Measurements from ENCODE around the gene RBM4B.

The RBM4B gene

DNA sequence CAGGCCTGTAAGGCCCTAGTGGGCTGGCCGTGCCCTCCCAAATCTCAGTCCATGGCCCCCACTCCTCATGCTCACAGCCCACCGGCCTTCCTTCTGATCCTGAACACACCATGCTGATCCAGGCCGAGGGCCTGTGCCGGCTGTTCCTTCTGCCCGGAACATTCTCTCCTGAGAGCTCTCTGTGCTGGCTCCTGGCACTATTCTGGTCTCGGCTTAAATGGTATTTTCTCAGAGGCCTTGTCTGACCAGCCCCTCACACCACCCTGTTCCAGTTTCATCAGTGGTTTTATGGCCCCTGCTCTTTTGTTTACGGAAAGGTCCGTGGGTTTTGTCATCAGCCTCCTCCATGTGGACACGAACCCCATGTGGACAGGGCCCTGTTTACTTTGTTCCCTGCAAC, 29.3 kb upstream of the RBM4B start:
- H4K20me1 ChIP-seq (ENCODE audit: insufficient read depth, low read length), result no peaks in the 10 kb centered on the region
- no peak overlapping the region for H3K9ac ChIP-seq (ENCODE audit: low read length)
- TF ChIP-seq EZH2phosphoT487 (IDR thresholded peaks at IDR 0.05; ENCODE audit: low read length) (no peak), EZH2 (optimal IDR thresholded peaks at IDR 0.05; ENCODE audit: low read depth, low read length) (no peak)
- TF ChIP-seq, protein P1, sequence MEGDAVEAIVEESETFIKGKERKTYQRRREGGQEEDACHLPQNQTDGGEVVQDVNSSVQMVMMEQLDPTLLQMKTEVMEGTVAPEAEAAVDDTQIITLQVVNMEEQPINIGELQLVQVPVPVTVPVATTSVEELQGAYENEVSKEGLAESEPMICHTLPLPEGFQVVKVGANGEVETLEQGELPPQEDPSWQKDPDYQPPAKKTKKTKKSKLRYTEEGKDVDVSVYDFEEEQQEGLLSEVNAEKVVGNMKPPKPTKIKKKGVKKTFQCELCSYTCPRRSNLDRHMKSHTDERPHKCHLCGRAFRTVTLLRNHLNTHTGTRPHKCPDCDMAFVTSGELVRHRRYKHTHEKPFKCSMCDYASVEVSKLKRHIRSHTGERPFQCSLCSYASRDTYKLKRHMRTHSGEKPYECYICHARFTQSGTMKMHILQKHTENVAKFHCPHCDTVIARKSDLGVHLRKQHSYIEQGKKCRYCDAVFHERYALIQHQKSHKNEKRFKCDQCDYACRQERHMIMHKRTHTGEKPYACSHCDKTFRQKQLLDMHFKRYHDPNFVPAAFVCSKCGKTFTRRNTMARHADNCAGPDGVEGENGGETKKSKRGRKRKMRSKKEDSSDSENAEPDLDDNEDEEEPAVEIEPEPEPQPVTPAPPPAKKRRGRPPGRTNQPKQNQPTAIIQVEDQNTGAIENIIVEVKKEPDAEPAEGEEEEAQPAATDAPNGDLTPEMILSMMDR (IDR thresholded peaks at IDR 0.05; ENCODE audit: low read length), result no peak
- no peaks in the 10 kb centered on the region for H3K27me3 ChIP-seq (replicated peaks; ENCODE audit: insufficient read depth, low read length)
- H3K9me2 ChIP-seq (replicated peaks; ENCODE audit: insufficient read depth, low read length), result no peaks in the 10 kb centered on the region
- no peaks in the 10 kb centered on the region for H3K79me2 ChIP-seq (ENCODE audit: low read length)
- H3F3A ChIP-seq (ENCODE audit: insufficient read depth, low read length), result no peaks in the 10 kb centered on the region
- no peaks in the 10 kb centered on the region for H3K4me1 ChIP-seq (ENCODE audit: low read length)
- H3K27ac ChIP-seq (ENCODE audit: low read length), result no peak overlapping the region
- H3K9me3 ChIP-seq (replicated peaks; ENCODE audit: insufficient read depth, low read length), result no peaks in the 10 kb centered on the region
- H3K4me2 ChIP-seq (ENCODE audit: low read depth, low read length), result no peak overlapping the region
- no peaks in the 10 kb centered on the region for H3K36me3 ChIP-seq (replicated peaks; ENCODE audit: insufficient read depth, low read length)
- H3K4me3 ChIP-seq (ENCODE audit: low read length), result no peak overlapping the region
- no peak overlapping the region for H2AFZ ChIP-seq (ENCODE audit: low read length)
- DNase-seq, result no peak

DNA sequence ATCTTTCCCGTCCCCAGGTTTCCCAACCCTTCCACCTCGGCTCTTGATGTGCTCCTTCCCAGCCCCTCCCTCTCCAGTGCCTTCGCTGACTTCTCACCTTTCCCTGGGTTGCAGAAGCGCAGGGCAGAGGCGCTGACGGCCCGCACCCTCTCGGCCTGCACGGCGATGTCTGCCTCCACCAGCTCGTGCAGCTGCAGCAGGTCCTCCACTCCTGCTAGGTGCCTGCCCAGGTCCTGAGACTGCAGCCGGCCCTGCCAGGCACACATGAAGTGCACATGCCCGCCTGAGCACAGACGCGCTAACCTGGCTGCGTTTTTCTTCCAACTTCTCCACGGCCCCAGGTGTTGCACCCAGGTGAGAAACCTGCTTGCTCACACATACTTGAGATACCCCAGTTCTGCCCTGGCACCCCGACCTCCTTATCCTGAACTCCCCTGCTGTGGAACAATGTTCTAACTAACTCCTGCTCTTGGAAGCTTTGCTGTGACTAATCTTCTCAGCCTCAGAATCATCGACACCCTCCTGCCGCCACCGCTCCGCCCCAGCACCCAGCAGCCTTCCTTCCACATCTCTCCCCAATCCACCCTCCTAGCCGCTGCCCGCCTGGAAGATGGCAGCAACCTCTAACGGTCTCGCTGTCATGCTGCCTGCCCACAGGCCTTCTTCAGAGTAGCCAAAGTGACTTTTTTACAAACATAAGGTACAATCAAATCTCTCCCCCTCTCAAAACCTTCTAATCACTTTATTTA, 28.1 kb upstream of the RBM4B start:
- H3K27me3 ChIP-seq (replicated peaks; ENCODE audit: insufficient read depth, low read length), result no peaks in the 10 kb centered on the region
- H3K4me3 ChIP-seq (ENCODE audit: low read length), result no peak overlapping the region
- DNase-seq, result no peak
- no peaks in the 10 kb centered on the region for H3F3A ChIP-seq (ENCODE audit: insufficient read depth, low read length)
- H3K9ac ChIP-seq (ENCODE audit: low read length), result no peak overlapping the region
- no peaks in the 10 kb centered on the region for H3K9me2 ChIP-seq (replicated peaks; ENCODE audit: insufficient read depth, low read length)
- H3K27ac ChIP-seq (ENCODE audit: low read length), result no peak overlapping the region
- no peak overlapping the region for H3K4me2 ChIP-seq (ENCODE audit: low read depth, low read length)
- no peaks in the 10 kb centered on the region for H3K4me1 ChIP-seq (ENCODE audit: low read length)
- H2AFZ ChIP-seq (ENCODE audit: low read length), result no peak overlapping the region
- no peaks in the 10 kb centered on the region for H3K36me3 ChIP-seq (replicated peaks; ENCODE audit: insufficient read depth, low read length)
- TF ChIP-seq EZH2phosphoT487 (IDR thresholded peaks at IDR 0.05; ENCODE audit: low read length), result no peak
- TF ChIP-seq, protein P1 (IDR thresholded peaks at IDR 0.05; ENCODE audit: low read length), result no peak
- TF ChIP-seq EZH2 (optimal IDR thresholded peaks at IDR 0.05; ENCODE audit: low read depth, low read length), result no peak
- no peaks in the 10 kb centered on the region for H3K79me2 ChIP-seq (ENCODE audit: low read length)
- H4K20me1 ChIP-seq (ENCODE audit: insufficient read depth, low read length), result no peaks in the 10 kb centered on the region
- H3K9me3 ChIP-seq (replicated peaks; ENCODE audit: insufficient read depth, low read length), result no peaks in the 10 kb centered on the region

DNA sequence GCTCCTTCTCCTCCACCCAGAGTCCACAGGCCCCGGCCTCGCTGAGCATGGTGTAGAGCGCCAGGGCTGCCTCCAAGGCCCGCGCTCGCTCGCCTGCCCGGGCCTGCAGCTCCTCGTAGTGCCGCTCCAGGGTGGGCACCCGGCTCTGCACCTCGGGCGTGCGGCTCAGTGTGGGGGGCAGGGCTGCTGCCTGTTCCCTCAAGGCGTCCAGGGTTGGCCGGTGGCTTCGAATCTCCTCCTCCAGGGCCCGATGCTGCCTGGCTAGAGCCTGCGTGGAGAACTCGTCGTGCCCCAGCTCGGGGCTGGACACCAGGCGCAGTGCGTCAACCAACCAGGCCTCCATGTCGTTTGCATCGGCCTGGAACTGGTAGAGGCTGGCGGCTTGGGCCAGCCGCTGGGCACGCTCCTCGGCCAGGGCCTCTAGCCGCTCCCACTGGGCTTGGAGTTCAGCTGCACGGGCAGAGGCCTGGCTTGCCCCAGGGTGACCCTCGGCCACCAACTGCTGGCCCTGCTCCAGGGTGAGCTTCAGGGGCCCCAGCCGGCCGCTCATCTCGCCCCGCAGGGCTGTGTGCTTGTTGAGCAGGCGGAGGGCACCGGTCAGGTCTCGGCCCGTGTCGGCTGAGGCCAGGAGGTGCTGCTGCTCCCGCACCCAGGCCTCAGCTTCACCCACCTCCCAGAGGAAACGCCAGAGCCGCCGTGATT, 27.1 kb upstream of the RBM4B start:
- no peaks in the 10 kb centered on the region for H3K36me3 ChIP-seq (replicated peaks; ENCODE audit: insufficient read depth, low read length)
- no peaks in the 10 kb centered on the region for H4K20me1 ChIP-seq (ENCODE audit: insufficient read depth, low read length)
- no peak overlapping the region for H3K9ac ChIP-seq (ENCODE audit: low read length)

More for the DNA sequence above, 27.1 kb upstream of the RBM4B start:
- no peaks in the 10 kb centered on the region for H3F3A ChIP-seq (ENCODE audit: insufficient read depth, low read length)
- H3K9me3 ChIP-seq (replicated peaks; ENCODE audit: insufficient read depth, low read length), result no peaks in the 10 kb centered on the region
- no peak overlapping the region for H3K4me3 ChIP-seq (ENCODE audit: low read length)
- no peaks in the 10 kb centered on the region for H3K4me1 ChIP-seq (ENCODE audit: low read length)
- no peaks in the 10 kb centered on the region for H3K27me3 ChIP-seq (replicated peaks; ENCODE audit: insufficient read depth, low read length)
- H3K79me2 ChIP-seq (ENCODE audit: low read length), result no peaks in the 10 kb centered on the region
- no peaks in the 10 kb centered on the region for H3K9me2 ChIP-seq (replicated peaks; ENCODE audit: insufficient read depth, low read length)
- no peak overlapping the region for H3K27ac ChIP-seq (ENCODE audit: low read length)
- no peak for TF ChIP-seq EZH2phosphoT487 (IDR thresholded peaks at IDR 0.05; ENCODE audit: low read length)
- TF ChIP-seq, protein P1 (IDR thresholded peaks at IDR 0.05; ENCODE audit: low read length), result no peak
- TF ChIP-seq EZH2 (optimal IDR thresholded peaks at IDR 0.05; ENCODE audit: low read depth, low read length), result no peak
- no peak overlapping the region for H3K4me2 ChIP-seq (ENCODE audit: low read depth, low read length)
- no peak for DNase-seq
- H2AFZ ChIP-seq (ENCODE audit: low read length), result no peak overlapping the region
